ENCODE measurements around the gene EEF2K. TPM values are rescaled to one million over a fixed set of nuclear protein-coding genes. Genes with fewer than 3 reads are reported as not detected.

Gene EEF2K
- total RNA-seq, 2 donors from 2014 or later, result 26.4 to 35.2 TPM

DNA sequence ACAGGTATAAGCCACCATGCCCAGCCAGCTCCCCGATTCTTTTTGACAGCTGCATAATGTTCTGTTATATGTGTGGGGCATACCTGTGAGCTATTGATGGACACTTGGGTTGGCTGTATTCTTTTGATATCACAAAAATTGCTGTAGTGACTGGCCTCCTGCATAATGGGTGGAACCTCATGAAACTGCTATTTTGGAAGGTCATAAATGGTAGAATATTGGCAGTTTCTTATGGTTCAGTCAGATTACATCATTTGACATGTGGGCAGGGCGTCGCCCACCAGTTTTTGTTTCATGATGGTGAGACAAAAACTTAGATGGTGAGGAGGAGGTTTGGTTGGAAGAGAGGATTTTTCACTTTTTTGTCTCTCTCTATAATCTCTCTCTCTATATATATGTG is 64.4 kb downstream of the EEF2K start:
- intact Hi-C loops (cut with DNase I, micrococcal nuclease), result no loop called here
- DNase-seq, result no peak
- ATAC-seq, result no peak

DNA sequence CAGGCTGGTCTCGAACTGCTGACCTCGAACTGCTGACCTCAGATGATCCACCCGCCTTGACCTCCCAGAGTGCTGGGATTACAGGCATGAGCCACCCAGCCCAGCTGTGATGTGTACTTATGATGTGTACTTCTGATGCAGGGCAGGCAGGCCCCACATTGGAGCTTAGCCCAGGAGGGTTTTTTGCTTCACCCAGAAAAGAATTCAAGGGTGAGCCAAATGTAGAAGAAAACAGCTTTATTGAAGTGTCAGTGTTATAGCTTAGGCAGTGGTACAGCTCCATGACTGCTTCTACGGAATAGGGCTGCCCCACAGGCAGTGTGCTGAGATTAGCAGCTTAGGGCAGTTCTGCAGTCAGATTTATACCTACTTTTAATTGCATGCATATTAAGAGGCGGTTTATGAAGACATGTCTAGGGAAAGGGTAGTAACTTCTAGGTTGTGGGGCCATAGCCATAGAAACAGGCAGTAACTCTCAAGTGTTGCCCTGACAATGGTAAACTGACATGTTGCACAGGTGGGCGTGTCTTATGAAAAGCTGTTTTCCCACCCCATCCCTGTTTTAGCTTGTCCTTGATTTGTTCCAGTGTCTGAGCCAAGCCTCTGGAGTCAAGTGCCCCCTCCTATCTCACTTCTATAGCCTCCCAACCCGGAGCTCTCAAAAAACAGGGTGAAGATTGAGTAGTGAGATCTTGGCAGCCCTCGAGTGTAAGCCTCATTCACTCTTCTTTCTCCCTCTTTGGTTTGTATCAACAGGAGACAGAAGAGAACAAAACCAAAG is 67.0 kb downstream of the EEF2K start:
- DNase-seq (no peak), ATAC-seq (no peak)
- intact Hi-C loops (cut with DNase I, micrococcal nuclease), result no loop called here

DNA sequence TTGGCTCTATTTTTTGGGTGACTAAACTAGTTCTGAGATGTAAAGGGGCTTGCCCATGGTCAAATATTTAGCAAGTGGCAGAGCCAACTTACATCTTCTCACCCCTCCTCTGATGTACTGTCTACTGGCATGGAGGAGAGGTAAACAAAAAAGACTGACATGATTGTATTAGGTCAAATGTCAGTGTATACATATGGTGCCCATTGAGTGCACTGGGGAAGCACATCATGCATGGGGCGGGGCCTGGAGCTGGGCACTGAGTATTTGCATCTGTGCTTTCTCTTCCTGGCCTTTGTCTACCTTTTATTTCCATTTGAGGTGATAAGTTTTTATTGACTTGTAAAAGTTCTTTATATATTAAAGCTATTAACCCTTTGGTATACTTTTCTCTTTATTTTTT is 68.8 kb downstream of the EEF2K start:
- no peak for DNase-seq
- intact Hi-C loops (cut with DNase I, micrococcal nuclease), result no loop called here
- no peak for ATAC-seq

DNA sequence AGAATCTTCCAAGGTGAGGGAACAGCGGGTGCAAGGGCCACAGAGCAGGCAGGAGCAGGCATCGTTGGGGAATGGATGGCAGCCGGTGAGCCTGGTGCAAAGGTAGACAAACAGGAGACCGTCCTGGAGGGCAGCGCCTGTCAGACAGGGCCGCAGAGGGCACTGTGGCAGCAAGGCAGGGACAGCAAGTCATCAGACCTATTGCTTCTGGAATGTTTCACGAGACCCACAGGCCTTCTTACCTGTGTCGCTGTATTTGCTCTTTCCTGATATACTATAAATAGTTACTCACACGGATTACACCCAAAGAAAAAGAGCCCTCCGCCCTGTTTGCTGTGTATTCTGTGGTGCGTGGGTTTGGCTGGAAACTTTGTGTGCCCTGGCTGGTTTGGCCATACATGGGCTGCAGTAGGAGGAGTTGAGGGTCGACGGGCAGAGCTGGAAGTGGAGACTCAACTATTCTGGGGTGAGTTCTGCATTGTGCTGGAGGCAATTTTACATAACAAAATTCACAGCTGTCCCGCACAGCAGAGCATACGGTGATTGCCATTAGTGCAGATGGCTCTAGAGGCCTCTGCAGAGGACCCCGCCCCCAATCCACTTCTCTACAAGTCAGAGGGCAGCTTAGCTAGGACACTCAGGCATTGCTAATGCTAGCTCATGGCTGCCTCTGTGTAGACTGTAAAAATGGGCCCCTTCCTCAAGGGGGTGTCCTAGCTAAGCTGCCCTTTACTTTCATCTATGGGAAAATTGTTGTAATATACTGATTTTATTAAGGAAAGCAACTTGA is 72.6 kb downstream of the EEF2K start:
- ATAC-seq (peak; percentile 54), DNase-seq (no peak)
- intact Hi-C loops (cut with DNase I, micrococcal nuclease), result no loop called here

DNA sequence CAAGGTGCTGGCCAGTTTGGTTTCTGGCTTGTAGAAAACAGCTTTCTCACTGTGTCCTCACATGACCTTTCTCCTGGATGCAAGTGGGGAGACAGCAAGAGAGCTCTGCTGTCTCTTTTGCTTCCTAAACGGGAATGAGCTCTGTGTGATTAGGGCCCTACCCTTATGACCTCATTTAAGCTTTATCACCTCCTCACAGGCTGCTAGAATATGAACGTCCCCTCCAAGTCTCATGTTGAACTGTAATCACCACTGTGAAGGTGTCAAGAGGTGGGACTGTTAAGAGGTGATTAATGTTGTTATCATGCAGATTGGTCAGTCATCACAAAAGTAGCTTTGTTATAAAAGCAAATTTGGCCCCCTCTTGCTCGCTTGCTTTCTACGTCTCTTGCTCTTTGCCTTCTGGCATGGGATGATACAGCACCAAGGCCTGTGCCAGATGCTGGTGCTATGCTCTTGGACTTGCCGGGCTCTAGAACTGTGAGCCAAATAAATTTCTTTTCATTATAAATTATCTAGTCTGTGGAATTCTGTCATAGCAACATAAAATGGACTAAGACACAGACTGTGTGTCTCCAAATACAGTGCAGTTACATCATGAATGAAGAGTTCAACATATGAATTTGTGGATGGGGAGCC is 76.3 kb downstream of the EEF2K start:
- intact Hi-C loops (cut with DNase I, micrococcal nuclease), result no loop called here
- ATAC-seq, result no peak

DNA sequence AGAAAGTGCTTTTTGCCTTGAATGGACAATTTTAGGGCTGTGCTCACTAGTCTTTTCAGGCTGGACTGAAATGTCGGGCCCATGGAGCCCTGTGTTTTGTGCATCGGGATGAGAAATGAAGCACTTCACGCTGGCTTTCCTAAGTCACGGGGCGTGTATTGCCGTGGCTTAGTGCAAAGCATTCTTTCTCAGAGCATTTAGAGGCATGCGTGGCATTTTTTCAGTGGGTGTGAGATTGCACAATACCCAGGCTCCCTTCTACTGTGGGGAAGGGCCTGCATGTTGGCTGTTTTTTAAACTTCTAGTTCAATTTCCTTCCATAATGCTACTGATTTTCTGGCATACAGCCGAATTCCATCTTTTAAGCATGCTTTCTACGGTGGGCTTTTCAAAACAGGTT is 78.6 kb downstream of the EEF2K start:
- DNase-seq (no peak), ATAC-seq (no peak)
- intact Hi-C loops (cut with DNase I, micrococcal nuclease), result no loop called here

More for the DNA sequence above, 76.3 kb downstream of the EEF2K start:
- no peak for DNase-seq

DNA sequence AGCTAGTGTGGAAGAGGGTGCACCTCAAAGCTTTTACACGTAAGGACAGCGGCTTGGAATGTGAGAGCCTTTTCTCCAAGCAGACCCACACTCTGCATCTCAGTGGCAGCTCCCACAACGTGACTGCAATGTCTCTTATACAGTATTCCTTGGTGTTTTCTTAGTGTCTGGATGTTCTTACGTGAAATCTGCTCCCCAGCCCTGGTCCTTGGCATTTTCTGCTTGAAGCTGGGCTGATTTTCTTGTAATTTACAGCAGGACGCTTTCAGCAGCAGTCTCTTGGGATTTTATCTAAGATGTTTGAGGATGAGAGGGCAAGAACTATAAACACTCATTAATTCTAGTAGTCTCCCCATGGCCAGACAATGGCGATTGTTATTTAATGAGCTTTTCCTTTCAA is 79.0 kb downstream of the EEF2K start:
- intact Hi-C loops (cut with DNase I, micrococcal nuclease), result no loop called here
- no peak for DNase-seq
- ATAC-seq, result no peak

DNA sequence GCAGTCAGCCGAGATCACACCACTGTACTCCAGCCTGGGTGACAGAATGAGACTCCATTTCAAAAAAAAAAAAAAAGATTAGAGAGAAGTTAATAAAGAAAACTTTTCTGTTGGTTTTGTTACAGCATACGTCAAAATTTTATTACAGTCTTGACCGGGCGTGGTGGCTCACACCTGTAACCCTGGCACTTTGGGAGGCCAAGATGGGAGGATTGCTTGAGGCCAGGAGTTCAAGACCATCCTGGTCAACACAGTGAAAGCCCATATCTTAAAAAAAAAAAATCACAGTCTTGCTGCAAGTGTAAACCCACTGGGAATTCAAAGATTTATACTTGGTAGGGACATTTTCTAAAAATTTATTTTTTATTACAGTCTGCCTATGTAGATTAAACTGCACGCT is 84.9 kb downstream of the EEF2K start:
- no peak for ATAC-seq
- intact Hi-C loops (cut with DNase I, micrococcal nuclease), result loop anchor here in 1 of 2 donors (10.0 kb wide), 1 partner anchor 86 kb away; the partner anchor contains the start of gene EEF2K
- no peak for DNase-seq

DNA sequence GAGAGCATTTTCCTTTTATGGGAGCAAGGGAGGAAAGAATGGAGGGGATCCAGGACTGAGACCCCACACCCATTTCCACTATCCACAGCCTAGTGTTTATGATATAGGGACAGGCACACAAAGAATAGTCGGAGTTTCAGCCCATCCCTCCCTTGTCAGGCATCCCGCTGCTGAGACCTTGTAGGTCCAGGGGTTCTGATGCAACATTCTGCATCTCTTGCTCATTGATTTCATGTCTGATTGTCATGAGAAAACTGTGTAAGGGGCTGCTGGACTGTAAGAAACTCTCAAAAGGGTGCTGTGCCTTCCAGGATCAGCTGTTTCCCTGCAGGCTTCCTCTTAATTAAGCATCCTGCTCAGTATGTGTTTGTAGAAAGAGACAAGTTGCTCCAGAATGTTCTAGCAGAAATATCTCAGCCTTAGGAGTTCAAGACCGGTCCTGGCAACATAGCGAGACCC is 85.8 kb downstream of the EEF2K start:
- no peak for ATAC-seq
- no peak for DNase-seq
- intact Hi-C loops (cut with DNase I, micrococcal nuclease), result loop anchor here in 1 of 2 donors (10.0 kb wide), 1 partner anchor 87 kb away; the partner anchor contains the start of gene EEF2K

DNA sequence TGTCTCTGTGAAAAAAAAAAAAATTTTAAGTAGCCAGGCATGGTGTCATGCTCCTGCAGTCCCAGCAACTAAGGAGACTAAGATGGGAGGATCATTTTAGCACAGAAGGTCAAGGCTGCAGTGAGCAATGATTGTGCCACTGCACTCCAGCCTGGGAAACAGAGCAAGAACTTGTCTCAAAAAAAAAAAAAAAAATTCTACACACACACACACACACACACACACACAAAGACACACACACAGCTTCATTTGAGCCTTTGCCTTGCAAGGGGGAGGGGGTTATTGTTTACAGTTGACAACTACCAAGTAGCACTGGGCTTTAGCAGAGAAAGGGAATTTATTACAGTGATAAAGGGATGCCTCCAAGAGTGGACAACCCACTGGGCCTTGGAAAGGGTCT is 86.2 kb downstream of the EEF2K start:
- DNase-seq (no peak), ATAC-seq (no peak)

DNA sequence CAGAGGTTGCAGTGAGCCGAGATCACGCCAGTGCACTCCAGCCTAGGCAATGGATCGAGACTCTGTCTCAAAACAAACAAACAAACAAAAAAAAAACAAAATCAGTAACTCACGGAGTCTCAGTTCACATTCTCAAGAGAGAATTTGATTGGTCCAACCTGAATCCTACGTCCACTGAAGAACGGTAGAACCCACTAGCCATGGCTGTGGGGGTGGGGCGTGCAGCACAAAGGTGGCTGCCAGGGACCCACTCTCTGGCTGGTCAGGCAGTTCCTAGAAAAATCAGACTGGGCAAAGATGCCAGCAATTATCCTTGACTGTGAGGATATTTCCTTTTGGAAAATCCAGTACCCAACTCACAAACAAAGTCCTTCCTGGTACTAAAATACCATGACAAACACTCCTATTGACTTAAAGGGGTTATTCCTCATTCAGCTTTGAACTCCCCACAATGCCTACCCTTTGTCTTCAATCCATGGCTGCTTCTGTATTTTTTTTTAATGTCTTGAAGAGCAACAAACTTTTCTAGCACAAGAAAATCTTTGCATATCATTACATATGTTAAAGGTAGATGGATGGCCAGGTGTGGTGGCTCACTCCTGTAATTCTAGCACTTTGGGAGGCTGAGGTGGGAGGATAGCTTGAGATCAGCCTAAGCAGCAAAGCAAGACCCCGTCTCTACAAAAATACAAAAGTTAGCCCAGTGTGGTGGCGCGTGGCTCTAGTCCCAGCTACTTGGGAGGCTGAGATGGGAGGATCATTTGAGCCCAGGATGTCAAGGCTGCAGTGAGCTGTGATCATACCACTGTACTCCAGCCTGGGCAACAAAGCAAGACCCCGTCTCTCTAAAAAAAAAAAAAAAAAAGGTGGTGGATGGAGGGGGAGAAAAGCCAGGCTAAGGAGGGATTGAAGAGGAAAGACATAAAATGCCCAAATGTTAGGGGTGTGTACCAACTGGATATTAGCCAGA is 87.3 kb downstream of the EEF2K start:
- ATAC-seq, result no peak
- intact Hi-C loops (cut with DNase I, micrococcal nuclease), result loop anchor here in 1 of 2 donors (10.0 kb wide), 1 partner anchor 89 kb away; the partner anchor contains the start of gene EEF2K
- DNase-seq, result no peak

More for the DNA sequence above, 86.2 kb downstream of the EEF2K start:
- intact Hi-C loops (cut with DNase I, micrococcal nuclease), result loop anchor here in 1 of 2 donors (10.0 kb wide), 1 partner anchor 88 kb away; the partner anchor contains the start of gene EEF2K

DNA sequence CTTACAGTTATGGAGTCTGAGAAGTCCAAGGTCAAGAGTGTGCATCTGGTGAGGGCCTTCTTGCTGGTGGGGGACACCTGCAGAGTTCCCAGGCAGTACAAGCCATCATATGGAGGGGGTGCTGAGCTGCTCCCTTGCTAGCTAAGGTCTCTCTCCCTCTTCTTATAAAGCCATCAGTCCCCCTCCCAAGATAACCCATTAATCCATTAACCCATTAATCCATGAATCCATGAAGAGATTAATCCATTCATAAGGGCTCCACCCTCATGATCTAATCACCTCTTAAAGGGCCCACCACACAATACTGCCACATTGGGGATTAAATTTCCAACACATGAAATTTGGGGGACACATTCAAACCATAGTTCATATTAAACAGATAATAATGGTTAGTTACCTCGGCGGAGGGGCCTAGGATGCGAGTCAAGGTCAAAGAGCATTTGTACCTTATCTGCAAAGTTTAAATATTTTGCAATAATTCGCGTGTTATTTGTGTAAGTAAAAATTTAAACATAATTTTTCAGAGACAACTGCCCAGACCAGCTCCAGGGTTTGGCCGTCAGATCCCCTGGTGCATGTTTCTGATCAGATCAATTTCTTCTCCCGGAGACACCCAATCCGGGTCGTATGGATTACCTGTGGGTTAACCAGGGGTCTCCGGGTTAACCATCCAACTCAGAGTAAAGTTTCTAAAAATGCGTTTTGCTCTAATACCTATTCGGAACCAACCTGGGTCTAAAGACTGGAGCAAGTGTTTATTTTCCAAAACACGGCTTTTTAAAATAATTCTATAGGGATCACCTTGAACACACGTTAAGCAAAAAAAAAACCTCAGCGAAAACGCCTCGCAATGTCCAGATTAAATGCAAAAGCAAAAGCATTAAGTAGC is 90.4 kb downstream of the EEF2K start:
- DNase-seq (no peak), ATAC-seq (no peak)
- intact Hi-C loops (cut with DNase I, micrococcal nuclease), result loop anchor here (5.0 to 10.0 kb wide), 3 partner anchors 92 to 289 kb away; partner anchors contain the start of genes EEF2K (in 1 of the 2) and MOSMO (in 1 of the 2)

DNA sequence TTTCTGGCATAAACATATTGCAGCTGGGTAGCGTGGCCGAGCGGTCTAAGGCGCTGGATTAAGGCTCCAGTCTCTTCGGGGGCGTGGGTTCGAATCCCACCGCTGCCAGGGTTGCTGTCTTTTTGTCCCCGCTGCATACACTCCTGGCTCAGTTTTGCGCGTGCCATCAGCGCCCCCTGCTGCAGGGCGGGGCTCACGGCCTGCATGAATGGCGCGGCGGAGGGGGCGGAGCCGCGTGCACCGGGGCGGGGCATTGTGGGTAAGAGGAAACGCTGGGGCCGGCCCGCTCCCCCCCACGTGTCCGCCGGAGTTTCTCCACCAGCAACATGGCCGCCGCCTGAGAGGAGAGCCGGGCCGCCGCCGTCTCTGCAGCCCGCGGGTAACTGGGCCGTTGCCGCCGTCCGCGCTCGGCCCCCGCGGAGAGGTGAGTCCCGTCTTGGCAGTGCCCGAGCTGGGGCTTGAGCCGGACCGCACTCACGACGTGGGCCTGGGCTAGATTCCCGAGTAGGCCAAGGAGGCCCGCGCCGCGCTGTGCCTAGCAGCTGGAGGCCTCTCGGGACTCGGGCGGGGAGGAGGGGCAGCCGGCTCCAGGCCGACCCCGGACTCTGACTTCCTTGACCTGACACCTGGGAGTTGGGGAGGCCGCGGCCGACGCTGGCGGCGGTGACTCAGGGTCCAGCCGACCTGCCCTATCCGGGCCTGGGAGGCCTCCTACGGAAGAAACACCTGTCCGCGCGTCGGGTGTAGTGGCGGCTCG is 91.2 kb downstream of the EEF2K start, which contains the start of gene POLR3E:
Gene POLR3E (plus strand): TSS at position 296 of the 757 bp plus-strand sequence. CDS start 5,560 bp downstream, outside the sequence.
- peak; percentile 96 to 100 for DNase-seq
- intact Hi-C loops (cut with DNase I, micrococcal nuclease), result loop anchor here (5.0 to 10.0 kb wide), 3 partner anchors 92 to 290 kb away; partner anchors contain the start of genes EEF2K (in 1 of the 2) and MOSMO (in 1 of the 2)
- peak; percentile 89 for ATAC-seq

DNA sequence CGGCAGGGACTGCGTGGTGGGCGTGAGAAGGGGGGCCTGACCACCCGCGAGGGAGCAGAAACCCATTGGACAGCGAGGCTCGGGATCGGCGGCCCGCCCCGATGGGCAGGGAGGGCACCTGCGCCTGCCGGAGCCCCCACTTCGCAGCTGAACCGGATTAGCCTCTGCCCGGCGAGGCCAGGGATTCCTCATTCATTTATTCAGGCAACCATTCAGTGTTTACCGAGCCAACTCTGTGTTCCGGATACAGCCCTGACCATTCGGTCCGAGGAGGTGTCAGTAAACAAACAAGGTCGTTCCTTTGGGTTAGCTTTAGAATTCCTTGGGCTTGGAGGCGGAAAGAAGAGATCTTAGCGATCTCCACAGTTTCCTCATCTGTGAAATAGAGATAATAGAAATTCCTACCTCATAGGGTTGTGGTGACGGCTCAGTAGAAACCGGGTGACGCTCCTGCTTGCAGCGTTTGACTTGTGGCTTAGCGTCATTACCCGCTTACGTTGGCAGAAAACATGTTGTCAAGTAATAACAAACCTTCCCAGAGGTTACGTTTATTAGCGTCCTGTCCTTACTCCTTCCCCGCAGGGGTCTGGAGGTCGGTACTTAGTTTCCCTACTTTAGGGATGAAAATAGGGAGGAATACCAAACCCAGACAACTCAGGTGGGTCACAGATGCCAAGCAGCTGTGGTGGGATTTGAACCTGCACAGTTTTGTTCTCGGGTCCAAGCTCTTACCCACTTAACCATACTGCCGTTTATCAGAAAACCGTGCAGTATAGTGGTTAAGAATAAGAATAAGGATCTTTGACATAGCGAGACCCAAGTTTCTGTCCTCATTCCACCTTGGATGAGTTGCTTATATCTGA is 92.0 kb downstream of the EEF2K start:
- intact Hi-C loops (cut with DNase I, micrococcal nuclease), result loop anchor here (5.0 to 10.0 kb wide), 3 partner anchors 93 to 291 kb away; partner anchors contain the start of genes EEF2K (in 1 of the 2) and MOSMO (in 1 of the 2)
- DNase-seq (peak; percentile 54 to 55), ATAC-seq (peak; percentile 32)

DNA sequence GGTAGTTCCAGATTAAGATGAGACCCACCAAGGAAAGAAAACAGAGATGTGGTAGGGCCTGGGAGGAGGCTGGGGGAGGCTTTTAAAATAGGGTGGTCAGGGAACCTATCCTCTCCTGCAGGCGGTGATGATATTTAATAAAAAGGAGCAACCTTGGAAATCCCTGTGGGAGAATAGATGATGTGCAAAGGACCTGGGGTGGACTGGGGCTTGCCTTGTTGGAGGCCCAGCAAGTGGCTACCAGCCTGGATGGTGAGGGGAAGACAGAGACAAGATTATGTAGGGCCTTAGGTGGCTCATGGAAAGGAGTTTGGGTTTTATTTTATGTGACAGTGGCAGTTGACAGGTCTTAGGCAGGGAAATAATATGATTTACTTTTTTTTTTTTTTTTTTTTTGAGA is 93.0 kb downstream of the EEF2K start:
- no peak for ATAC-seq

More for the DNA sequence above, 93.0 kb downstream of the EEF2K start:
- DNase-seq, result no peak
- intact Hi-C loops (cut with DNase I, micrococcal nuclease), result loop anchor here (5.0 to 10.0 kb wide), 3 partner anchors 94 to 292 kb away; partner anchors contain the start of genes EEF2K (in 1 of the 2) and MOSMO (in 1 of the 2)
